HK-2 (cell line): ENCODE data around the gene MAGI1.

Experiments used
- DNase-seq: peaks from one replicate; pipeline ENCODE4 v3.0.0-alpha.2; 2018; ENCODE audit not compliant: unreplicated experiment

MAGI1 gene

DNA sequence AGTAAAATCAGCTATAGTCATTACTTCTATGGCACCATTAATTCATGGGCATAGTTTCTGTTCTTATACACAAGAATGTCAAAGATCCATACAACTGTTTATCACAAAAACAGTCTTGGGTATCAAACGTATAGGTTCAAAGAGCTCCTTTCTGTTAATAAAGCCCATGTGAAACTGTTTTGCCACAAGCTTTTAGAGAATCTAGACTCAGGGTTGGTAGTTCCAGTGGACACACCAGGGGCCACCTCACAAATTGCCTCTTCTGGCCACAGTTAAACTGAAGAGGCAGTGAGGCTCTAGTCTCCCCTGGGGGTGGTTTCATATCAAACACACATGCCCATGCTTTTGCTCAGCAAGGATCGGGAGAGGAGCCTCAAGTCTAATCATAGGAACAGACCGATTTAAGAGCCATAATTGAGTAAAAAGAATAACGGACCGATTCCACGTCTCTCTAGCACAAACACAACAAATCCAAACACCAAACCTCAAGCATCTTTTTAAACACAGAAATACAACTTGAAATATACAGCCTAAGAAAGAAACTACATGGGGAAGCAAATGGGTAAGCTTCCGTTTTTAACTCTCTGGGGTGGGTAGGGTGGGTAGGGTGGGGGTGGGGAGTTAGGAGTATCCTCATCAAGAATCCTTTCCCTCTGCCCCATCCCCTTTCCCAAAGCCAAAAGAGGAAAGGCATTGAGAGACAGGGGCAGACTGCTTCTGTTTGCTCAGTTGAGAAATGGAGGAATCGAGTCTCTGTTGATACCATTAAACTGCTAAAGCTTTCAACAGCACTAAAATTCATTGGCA is 443.3 kb downstream of the MAGI1 start:
- no peak for DNase-seq

DNA sequence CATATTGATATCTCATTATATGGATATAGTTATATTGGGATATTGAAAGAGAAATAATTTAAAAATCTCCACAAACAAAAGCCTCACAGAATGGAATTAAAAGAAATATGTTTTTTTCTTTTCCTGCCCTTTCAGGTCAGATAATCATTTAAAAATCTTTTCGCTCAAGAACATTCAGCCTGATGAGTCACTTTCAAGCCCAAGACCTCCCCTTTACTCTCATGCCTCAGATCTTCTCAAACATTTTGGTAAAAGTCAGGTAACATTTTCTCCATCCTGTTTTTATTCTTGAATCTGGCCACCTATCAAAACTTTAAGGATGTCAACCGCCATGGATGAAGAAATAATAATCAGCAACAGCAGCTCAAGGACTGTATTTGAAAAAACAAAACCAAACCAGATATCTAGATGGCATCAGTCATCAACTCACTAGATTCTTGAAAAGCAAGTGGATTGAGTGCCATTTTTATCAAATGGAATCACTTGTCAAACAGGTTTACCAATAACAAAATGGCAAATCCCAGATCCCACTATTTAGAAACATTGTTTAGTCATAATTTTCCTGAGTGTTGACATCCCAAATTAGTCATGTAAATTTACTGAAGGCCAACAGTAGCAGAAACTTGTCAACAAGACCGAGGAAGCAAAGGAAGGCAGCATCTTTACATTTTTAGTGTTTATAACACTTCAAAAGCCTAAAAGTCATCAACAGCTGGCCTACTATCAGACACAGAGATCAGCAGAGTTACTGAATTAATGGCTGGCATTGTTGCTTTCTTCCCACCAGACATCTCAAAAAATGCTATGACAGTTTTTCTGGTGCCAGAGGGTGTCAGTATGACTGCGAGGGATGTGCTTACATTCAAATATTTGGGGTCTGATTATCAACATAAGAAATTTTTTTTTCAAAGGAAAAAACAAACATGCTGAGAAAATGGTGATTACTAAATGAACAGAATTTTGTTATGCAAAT is 444.7 kb downstream of the MAGI1 start:
- no peak for DNase-seq

DNA sequence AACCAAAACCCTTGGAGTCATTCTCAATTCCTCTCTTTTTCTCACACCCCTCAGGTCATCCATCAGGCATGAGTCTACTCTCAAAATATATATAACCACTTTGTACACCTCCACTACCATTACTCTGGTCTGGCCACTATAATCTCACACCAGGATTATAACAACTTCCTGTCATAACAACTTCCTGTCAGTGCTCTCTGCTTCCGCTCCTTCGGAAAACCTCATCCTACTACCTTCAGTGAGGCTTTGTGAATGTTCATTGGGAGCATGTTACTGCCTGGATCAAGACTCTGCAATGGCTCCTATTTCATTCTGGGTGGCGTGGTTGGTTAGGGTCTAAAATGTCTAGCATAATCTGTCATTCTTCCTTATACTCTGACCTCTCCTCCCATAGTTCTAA is 447.4 kb downstream of the MAGI1 start:
- DNase-seq: no peak

DNA sequence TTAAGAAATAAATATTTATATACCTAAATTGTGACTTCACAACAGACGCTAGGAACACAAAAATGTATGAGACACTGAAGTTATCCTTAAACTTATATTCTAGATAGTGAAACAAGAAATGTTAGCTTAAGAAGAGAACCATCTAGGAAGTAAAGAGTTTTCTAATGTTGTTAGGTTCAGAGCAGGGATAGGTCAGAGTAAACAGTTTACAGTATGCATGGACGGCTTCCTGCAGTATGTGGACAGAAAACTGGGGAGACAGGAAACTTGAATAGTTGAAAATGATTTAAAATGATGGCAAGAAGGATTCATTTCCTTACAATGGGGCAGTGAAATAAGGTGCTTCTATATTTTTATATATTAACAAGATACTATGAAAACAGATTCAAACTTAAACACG is 449.8 kb downstream of the MAGI1 start:
- no peak for DNase-seq

DNA sequence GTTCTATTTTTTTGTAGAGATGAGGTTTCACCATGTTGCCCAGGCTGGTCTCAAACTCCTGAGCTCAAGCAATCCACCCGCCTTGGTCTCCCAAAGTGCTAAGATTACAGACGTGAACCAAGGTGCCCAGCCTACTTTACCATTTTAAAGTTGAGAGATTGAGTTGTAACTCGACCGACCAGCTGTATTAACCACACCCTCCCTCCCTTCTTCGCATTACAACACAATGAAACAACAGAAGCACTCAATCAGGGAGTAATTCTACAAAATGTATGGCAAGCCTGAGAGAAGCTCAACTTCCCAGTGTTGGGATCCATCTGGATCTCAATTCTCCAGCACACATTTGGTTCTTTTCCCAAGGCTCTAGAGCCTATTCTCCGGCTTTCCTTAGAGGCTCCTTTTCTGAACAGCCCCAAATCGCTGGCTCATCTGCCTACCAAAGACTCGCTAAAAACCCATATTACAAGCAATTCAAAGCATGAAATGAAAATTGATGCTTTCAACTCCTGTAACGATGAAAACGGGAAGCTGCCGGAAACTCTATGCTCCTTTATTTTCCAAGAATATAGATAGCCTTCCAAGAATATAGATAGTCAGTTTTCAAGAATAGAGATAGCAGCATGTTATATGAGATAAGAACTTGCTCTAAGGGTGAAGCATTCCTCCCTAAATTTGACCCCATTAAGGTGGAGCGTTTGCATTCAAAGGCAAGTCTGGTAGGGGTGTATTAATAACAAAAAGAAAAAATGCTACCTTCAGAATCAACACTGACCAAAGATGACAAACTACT is 450.9 kb downstream of the MAGI1 start:
- no peak for DNase-seq

DNA sequence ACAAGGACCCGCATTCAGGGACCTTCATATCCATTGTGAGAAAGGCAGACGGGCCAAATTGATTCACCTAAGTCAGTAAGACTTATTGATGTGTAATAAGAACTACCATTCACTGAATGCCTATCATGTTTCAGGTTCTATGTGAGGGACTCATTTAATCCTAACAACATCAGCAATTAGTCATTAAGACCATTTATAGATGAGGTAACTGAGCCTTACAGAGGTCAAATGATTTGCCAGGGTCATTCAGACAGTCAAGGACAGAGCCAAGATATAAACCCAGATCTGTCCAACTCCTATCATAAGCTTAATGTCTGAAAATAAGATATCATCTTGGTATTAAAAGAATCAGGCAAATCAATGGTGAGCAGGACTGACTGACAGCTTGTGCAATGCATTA is 453.8 kb downstream of the MAGI1 start:
- DNase-seq: no peak

DNA sequence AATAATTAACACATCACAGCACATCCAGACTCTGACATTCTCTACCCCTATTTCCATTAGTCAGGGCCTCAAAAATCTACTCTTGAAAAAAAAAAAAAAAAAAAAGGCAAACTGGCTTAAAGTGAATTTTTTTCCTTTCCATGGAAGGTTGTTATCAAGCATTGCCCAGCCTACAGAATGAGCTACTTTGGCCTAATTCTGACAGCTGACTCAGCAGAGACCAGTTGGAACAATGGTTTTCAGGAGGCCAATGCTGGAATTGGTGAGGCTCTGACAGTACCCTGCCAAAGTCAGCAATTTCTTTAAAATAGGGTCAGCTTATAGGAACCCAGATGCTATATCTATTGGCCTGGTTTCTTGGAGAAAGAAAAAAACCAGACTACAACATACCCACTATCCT is 454.7 kb downstream of the MAGI1 start:
- no peak for DNase-seq

DNA sequence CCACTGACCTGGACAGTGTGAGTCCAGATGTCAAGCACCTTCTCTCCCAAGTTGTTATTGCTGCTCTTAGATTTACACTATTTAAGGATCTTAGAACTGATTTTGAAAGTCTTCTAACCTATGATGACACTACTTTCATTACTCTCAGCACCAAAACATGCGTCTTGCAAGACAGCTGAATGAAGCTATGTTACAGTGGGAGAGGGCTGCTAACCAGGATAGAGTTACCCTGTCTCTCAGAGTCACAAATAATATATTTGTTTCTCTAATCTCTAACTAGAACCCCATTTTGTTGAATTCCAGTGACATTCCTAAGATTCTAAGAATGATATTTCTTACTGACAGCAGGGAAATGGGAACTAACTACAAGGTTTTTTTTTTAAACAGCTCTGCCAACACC is 455.5 kb downstream of the MAGI1 start:
- DNase-seq: no peak

DNA sequence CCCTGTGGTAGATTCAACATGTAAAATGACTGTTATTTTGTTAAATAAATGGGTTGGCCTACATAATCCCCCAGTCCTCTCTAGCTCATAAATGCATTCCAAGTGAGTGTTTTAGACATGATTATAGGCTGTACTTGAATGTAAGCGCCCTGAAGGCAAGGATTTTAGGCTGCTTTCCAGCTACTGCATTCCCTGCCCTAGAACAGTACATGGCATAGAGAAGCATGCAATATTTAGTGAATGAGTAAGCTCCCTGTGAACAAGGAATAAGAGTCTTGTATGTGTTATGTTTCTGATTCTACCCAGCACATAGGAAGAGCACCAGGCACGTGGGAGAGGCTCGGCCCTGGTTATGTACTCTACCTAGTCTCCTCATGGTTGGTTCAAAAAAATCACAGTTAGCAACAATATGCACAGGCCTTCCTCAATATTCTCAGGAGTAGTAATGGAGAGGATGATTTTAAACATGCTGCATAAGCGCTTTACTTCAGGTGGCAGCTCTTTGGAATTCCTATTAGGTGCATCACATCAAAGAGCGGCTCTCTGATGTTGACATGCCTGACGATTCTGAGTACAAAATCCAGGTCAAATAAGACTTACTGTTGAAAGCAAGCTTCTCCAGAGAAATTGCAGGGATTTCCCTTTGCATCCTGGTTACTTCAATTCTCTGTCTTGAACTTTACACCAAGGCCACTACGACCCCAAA is 456.6 kb downstream of the MAGI1 start:
- DNase-seq: no peak

DNA sequence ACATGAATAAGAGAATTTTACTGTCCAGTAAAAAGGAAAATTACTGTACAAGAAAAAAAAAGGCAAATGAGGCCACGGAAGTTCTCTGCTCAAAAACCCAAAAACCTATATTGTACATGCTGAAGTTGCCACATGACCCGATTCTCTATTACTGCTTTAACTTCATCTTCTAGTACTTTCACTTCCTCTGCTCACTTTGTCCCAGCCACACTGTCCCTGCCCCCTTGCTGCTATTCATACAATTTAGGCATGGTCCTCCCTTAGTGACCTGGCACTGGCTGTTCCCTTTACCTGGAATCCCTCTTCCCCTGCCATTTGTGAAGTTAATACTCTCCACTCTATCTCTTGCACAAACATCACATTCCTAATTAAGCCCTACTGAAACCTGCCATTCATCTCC is 457.4 kb downstream of the MAGI1 start:
- DNase-seq: no peak

DNA sequence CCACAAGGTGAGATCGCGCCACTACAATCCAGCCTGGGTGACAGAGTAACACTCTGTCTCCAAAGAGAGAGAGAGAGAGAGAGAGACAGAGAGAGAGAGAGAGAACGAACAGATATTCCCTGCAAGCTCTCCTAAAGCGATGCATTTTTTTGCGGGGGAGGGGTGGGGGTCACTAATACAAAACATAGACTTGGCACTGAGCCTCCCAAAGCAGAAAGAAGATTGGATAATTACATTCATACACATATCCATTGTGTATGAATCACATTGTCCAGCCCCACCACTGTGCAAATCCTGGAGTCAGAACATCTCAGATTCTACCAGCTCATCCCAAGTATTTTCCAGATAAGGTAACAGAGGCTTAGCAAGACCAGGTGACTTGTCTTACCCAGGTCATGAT is 459.9 kb downstream of the MAGI1 start:
- no peak for DNase-seq

DNA sequence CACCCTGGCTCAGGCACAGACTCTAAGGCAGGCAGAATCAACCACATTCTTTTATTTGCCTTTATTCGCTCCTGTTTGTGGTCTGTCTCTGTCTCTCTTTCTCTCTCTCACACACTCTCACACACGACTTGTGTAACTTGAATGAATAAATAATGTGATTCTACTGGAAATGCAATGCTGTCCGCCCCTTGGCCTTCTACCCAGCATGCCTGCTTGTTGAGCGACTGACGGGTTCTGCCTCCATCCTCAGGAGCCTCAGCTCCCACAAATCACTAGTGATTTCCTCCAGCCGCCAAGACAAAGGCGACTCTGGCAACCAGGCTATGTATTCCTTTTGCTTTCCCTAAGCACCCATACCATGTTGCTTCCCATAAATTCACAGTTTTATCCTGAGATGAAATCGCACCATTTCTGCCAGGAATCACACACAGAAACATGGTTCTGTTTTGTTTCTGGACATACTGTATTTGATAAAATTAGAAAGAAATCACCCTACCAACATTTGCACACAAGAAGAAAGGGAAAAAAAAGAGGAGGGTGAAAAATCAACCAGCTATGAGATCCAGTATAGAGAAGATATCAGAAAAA is 460.8 kb downstream of the MAGI1 start:
- no peak for DNase-seq

DNA sequence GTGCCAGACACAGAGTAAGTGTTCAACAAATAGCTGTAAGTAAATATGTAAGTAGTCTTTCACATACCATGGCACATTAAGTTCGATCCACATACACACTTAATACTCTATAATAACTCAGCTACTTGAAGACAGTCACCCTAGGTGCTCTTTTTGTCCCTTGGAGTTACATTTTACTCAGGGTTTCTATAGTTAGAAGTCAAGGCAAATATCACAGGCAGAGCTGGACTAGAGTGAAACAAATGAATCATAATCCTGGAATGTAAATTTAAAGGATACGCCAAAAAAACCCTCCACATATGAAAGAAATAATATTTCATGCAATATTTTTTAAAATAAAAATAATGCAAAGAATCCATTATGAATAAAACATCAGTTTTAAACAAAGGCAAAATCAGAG is 461.8 kb downstream of the MAGI1 start:
- DNase-seq: no peak

DNA sequence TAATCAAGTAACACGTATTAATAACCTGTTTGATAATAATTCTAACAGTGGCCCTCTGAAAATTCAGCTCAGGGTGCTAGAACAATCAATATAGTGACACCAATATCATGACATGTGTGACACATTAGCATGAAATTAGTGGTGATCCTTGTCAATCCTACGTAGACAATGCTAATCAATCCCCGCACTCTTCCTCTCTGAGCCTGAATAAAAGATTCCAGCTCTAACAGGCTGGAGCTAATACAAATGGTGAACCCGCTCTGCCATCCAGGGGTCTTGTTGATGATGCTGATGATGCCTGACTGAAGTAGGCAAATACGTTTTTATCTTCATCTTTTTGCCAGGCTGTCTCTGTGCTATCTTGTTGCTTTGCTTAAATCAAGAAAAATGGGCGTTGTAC is 462.5 kb downstream of the MAGI1 start:
- DNase-seq: no peak

DNA sequence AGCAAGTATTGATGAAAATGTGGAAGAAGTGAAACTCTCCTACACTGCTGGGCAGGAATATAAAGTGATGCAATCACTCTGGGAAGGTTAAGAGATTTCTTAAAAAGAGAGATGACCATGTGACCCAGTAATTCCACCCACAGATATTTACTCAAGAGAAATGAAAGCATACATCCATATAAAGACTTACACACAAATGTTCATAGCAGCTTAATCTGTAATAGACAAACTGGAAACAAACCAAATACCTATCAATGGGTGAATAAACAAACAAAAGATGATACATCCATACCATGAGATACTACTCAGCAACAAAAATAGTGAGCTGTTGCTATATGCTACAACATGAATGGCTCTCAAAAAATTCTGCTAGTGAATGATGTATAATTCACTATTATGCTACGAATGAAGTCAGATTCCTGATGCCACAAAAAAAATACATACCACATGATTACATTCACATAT is 463.3 kb downstream of the MAGI1 start:
- DNase-seq: no peak

DNA sequence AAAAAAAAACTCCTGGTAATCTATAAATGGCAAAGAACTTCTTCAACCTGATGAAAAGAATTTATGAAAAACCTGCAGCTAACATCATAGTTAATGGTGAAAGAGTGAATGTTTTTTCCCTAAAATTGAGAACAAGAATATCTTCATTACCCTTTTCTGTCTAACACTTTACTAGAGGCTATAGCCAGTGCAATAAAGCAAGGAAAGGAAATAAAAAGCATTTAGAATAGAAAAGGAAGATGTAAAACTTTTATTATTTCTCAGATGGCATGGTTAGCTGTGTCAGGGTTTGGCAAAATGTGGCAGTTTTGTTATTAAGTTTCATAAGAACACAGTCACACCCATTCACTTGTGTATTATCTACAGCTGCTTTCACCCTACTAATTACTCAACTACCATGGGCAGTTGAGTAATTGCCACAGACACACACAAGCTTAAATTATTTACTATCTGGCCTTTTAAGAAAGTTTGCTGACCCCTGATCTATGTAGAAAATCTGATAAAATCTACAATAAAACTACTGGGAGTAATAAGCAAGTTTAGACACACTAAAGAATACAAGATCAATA is 465.1 kb downstream of the MAGI1 start:
- DNase-seq: no peak

DNA sequence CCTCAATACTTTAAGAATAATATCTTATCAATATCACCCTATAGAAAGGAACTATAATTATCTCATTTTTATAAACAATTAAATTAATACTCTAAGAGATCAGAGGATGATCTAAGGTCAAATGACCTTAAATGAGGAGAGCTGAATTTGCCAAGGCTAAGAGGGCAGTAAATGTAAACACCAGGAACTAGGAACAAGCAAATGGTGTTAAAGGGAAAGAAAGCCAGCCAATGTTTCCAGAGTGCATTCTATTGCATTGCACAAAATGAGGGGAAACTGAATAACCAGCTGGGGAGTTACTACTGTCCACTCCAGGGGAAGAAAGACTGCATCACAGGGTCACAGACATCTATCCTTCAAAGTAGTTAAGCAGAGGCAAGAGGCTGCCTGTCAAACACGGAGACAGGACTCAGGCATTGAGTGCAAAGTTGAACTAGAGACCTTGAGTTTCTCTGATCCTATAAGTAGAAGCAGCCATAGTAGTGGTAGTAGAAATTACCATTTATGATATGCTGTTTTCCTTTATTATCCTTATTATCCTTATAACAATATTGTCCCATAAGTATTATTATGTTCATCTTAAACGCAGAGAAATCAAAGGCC is 466.4 kb downstream of the MAGI1 start:
- no peak for DNase-seq

DNA sequence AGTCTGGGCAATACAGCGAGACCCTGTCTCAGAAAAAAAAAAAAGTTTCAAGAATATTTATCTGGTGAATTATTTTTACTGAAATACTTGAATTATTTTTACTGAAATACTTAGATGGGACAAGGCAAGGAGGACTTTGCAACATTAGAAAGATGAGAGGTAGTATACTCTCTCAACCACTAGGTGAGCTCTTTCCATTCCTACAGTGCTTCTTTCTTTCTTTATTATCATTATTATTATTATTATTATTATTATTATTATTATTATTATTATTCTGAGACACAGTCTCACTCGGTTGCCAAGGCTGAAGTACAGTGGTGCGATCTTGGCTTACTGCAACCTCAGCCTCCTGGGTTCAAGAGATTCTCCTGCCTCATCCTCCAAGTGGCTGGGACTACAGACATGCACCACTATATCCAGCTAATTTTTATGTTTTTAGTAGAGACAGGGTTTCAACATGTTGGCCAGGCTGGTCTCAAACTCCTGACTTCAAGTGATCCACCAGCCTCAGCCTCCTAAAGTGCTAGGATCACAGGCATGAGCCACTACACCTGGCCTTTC is 468.8 kb downstream of the MAGI1 start:
- DNase-seq: no peak

DNA sequence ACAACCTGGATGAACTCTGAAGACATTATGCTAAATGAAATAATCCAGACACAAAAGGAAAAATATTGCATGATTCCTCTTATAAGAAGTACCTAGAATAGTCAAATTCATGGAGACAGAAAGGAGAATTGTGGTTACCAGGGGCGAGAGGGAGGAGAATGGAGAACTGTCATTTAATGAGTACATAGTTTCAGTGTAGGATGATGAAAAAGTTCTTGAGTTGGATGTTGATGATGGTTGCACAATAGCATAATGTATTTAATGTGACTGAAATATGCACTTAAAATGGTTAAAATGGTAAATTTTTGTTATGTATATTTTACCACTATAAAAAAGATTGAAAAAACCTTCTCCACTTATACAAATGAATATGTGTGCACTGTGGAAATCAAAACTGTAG is 469.6 kb downstream of the MAGI1 start:
- no peak for DNase-seq

DNA sequence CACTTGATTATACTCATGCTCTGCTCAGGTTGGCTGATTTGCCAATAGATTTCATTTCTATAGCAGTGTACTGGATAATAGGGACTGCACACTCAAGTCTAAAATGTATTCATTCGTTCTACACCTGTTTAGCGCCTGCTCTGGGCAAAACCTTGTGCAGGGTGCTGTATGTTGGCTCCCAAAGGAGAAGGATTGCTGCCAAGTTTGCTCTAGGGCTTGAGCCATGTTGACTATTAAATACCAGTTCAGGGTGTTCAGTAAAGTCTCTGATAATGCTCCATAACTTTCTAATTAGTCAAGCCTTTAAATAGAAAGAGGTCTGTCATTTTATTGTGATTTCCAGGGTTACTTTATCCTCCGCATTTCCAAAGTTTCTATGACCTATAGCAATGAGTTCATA is 470.2 kb downstream of the MAGI1 start:
- DNase-seq: no peak
